ENCODE results near the gene KANSL1L. TPM values are rescaled to one million over a fixed set of nuclear protein-coding genes. Genes with fewer than 3 reads are reported as not detected.

The KANSL1L gene
- polyA plus RNA-seq, 1 experiment = 2.8 TPM

DNA sequence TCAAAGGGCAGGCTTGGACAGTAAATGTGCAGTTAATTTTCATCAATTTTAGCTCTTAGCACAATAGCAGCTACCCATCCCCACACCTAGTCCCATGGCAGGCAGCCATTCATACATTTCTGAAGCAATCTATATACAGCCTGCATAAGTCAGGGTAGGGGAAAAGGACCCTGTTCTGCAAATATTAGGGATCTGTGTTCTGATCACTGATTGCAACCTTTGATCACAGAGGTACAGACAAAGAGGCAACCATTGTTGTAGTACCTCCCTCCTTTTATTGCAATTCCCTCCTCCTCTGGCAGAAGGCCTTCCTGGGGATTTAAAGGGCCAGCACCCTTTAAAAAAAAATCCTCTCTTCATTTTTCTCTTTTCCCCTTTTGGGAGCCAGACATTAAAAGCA is 58.3 kb downstream of the KANSL1L start:
- TF ChIP-seq, protein P1, sequence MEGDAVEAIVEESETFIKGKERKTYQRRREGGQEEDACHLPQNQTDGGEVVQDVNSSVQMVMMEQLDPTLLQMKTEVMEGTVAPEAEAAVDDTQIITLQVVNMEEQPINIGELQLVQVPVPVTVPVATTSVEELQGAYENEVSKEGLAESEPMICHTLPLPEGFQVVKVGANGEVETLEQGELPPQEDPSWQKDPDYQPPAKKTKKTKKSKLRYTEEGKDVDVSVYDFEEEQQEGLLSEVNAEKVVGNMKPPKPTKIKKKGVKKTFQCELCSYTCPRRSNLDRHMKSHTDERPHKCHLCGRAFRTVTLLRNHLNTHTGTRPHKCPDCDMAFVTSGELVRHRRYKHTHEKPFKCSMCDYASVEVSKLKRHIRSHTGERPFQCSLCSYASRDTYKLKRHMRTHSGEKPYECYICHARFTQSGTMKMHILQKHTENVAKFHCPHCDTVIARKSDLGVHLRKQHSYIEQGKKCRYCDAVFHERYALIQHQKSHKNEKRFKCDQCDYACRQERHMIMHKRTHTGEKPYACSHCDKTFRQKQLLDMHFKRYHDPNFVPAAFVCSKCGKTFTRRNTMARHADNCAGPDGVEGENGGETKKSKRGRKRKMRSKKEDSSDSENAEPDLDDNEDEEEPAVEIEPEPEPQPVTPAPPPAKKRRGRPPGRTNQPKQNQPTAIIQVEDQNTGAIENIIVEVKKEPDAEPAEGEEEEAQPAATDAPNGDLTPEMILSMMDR (IDR thresholded peaks at IDR 0.05; ENCODE audit: insufficient read depth, low read depth, low read length) = no peak
- DNase-seq (ENCODE audit: low read depth) = no peak
- no peaks in the 10 kb centered on the region for H3K36me3 ChIP-seq (ENCODE audit: control insufficient read depth, insufficient read depth, low read length)
- H3K4me3 ChIP-seq (ENCODE audit: low read depth, low read length) = no peak overlapping the region
- ChIA-PET CTCF (no interaction called here), POLR2A (no interaction called here)
- H3K27me3 ChIP-seq (ENCODE audit: control insufficient read depth, insufficient read depth, low read length) = no peaks in the 10 kb centered on the region

DNA sequence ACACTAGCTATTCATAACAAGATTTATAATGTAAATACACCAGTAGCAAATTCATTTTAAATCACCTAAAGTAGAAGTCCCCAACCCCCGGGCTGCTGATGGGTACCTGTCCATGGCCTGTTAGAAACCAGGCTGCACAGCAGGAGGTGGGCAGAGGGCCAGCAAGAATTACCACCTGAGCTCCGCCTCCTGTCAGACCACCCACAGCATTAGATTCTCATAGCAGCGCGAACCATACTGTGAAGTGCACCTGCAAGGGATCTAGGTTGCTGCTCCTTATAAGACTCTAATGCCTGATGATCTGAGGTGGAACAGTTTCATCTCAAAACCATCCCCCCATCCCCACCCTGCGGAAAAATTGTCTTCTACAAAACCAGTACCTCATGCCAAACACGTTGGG is 71.3 kb downstream of the KANSL1L start:
- TF ChIP-seq, protein P1 (IDR thresholded peaks at IDR 0.05; ENCODE audit: insufficient read depth, low read depth, low read length) = no peak
- Histone ChIP-seq H3K36me3 (ENCODE audit: control insufficient read depth, insufficient read depth, low read length) (no peaks in the 10 kb centered on the region), H3K27me3 (ENCODE audit: control insufficient read depth, insufficient read depth, low read length) (no peaks in the 10 kb centered on the region), H3K4me3 (ENCODE audit: low read depth, low read length) (no peak overlapping the region)
- CTCF ChIA-PET = no interaction called here
- DNase-seq (ENCODE audit: low read depth) = no peak
- POLR2A ChIA-PET = no interaction called here

DNA sequence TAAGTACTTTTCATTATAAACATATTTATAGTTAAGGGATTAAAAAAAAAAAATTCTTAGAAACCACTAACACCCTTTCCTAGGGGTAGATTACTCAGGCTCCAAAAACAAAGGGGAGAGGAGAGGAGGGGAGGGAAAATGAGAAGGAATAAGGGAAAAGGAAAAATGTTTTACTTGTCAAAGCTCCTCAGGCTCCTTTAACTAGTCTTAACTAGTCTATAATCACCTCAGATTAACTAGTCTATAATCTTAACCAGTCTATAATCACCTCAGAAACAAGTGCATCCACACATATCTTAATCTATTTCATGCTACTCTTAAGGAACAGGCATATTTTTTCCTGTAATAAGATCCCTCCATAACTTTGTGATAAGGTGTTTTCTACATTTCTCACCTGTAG is 76.4 kb downstream of the KANSL1L start:
- Histone ChIP-seq H3K36me3 (ENCODE audit: control insufficient read depth, insufficient read depth, low read length) (no peaks in the 10 kb centered on the region), H3K4me3 (ENCODE audit: low read depth, low read length) (no peak overlapping the region), H3K27me3 (ENCODE audit: control insufficient read depth, insufficient read depth, low read length) (no peaks in the 10 kb centered on the region)
- CTCF ChIA-PET = no interaction called here
- TF ChIP-seq, protein P1 (IDR thresholded peaks at IDR 0.05; ENCODE audit: insufficient read depth, low read depth, low read length) = no peak
- DNase-seq (ENCODE audit: low read depth) = no peak
- POLR2A ChIA-PET = no interaction called here

DNA sequence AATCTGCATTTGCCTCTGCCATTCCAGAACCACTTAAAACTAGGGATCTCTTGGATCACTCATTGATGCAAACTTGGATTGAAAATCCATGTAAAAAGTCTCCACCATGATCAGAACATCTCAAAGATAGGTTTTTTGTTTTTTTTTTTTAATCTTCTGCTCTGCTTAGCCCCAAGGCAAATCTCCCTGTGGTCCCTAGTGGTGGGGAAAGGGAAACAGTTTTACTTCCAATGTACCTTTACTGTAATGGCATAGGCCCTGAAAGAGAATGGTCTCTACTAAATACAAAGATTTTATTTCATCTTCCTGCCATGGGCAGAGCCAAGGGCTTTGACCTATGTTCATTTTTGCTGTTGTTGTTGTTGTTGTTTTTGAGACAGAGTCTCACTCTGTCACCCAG is 78.4 kb downstream of the KANSL1L start:
- TF ChIP-seq, protein P1 (IDR thresholded peaks at IDR 0.05; ENCODE audit: insufficient read depth, low read depth, low read length) = no peak
- Histone ChIP-seq H3K27me3 (ENCODE audit: control insufficient read depth, insufficient read depth, low read length) (no peaks in the 10 kb centered on the region), H3K36me3 (ENCODE audit: control insufficient read depth, insufficient read depth, low read length) (no peaks in the 10 kb centered on the region), H3K4me3 (ENCODE audit: low read depth, low read length) (no peak overlapping the region)
- ChIA-PET POLR2A (no interaction called here), CTCF (no interaction called here)
- no peak for DNase-seq (ENCODE audit: low read depth)

DNA sequence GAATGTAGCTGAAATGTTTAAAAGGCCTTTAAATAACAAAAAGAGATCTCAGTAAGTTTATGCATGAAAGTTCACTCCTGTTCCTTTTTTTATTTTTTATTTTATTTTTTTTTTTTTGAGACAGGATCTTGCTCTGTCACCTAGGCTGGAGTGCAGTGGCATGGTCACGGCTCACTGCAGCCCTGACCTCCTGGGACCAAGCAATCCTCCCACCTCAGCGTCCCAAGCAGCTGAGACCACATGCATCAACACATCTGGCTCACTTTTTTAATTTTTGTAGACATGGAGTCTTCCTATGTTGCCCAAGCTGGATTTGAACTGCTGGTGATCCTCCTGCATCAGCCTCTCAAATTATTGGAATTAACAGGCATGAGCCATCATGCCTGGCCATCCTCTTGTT is 84.3 kb downstream of the KANSL1L start:
- TF ChIP-seq, protein P1 (IDR thresholded peaks at IDR 0.05; ENCODE audit: insufficient read depth, low read depth, low read length) = no peak
- H3K36me3 ChIP-seq (ENCODE audit: control insufficient read depth, insufficient read depth, low read length) = no peaks in the 10 kb centered on the region
- DNase-seq (ENCODE audit: low read depth) = no peak
- POLR2A ChIA-PET = no interaction called here
- no peaks in the 10 kb centered on the region for H3K27me3 ChIP-seq (ENCODE audit: control insufficient read depth, insufficient read depth, low read length)
- H3K4me3 ChIP-seq (ENCODE audit: low read depth, low read length) = no peak overlapping the region
- CTCF ChIA-PET = interaction anchor here (1.0 kb wide), 1 partner anchor 14 kb away, joined by 6 read pairs; no protein-coding TSS in a partner anchor
